WTC11 (cell line): ENCODE measurements around the gene SSBP2. TPM values are rescaled to one million over a fixed set of nuclear protein-coding genes. Genes with fewer than 3 reads are reported as not detected.

Experiments used
- ATAC-seq: fragments of 200-7000 bp; cut with Tn5 transposase; 2 replicates; pipeline ENCODE4 v1.10.0; 2021; ENCODE audit warnings: mild to moderate bottlenecking, moderate library complexity
- CTCF ChIA-PET: fragments of 300-600 bp; sonication (Branson Sonifier 250); formaldehyde crosslinking; loops from one replicate; lab custom pipeline; 2021; ENCODE audit warnings: antibody characterized with exemption; lab: Charles Lee
- POLR2A ChIA-PET: fragments of 350-600 bp; sonication (Branson Sonifier 250); formaldehyde crosslinking; loops from one replicate; lab custom pipeline; 2021; ENCODE audit warnings: antibody characterized with exemption; lab: Charles Lee
- DNase-seq: peaks from one replicate; pipeline ENCODE4 v3.0.0; 2021; ENCODE audit warnings: low spot score
- H3K27ac Mint-ChIP-seq: 2 replicates; pipeline ENCODE4 v1.8.0; 2021; ENCODE audit warnings: mixed read lengths
- H3K27me3 Mint-ChIP-seq: 2 replicates; pipeline ENCODE4 v1.8.0; 2021; ENCODE audit warnings: low read depth, mild to moderate bottlenecking, moderate library complexity, mixed read lengths
- H3K36me3 Mint-ChIP-seq: 2 replicates; pipeline ENCODE4 v1.8.0; 2021; ENCODE audit warnings: mixed read lengths
- H3K4me1 Mint-ChIP-seq: 2 replicates; pipeline ENCODE4 v1.8.0; 2022; ENCODE audit warnings: mixed read lengths
- H3K4me3 Mint-ChIP-seq: 2 replicates; pipeline ENCODE4 v1.8.0; 2021; ENCODE audit warnings: mild to moderate bottlenecking, moderate library complexity, mixed read lengths
- H3K9me3 Mint-ChIP-seq: 2 replicates; pipeline ENCODE4 v1.8.0; 2021; ENCODE audit warnings: mixed read lengths
- CDX4 ChIP-seq: fragments of 250-450 bp; sonication (Bioruptor Pico); IDR thresholded peaks from 2 replicates; pipeline ENCODE4 v1.9.0; 2021; ENCODE audit warnings: moderate library complexity, mild to moderate bottlenecking, inconsistent platforms, borderline replicate concordance
- EMX1 ChIP-seq: fragments of 250-450 bp; sonication (Bioruptor Pico); IDR thresholded peaks from 2 replicates; pipeline ENCODE4 v1.8.0; 2021; ENCODE audit warnings: mild to moderate bottlenecking
- ESRRA ChIP-seq: sonication (generic); formaldehyde crosslinking; IDR thresholded peaks from 2 replicates; pipeline ENCODE4 v1.8.1; 2022; ENCODE audit warnings: mild to moderate bottlenecking, missing genetic modification reagents, borderline replicate concordance
- FOXJ3 ChIP-seq: sonication (generic); formaldehyde crosslinking; IDR thresholded peaks from 2 replicates; pipeline ENCODE4 v1.9.0; 2021; ENCODE audit warnings: missing genetic modification reagents, mild to moderate bottlenecking, borderline replicate concordance
- FOXP1 ChIP-seq: sonication (generic); formaldehyde crosslinking; IDR thresholded peaks from 2 replicates; pipeline ENCODE4 v1.8.0; 2022; ENCODE audit warnings: missing genetic modification reagents, mild to moderate bottlenecking, moderate library complexity, borderline replicate concordance
- KAT7 ChIP-seq: sonication (generic); formaldehyde crosslinking; IDR thresholded peaks from 2 replicates; pipeline ENCODE4 v1.8.1; 2023; ENCODE audit warnings: missing genetic modification reagents, mild to moderate bottlenecking, borderline replicate concordance
- MLX ChIP-seq: sonication (generic); formaldehyde crosslinking; IDR thresholded peaks from 2 replicates; pipeline ENCODE4 v1.8.1; 2023; ENCODE audit warnings: mild to moderate bottlenecking, missing genetic modification reagents, moderate library complexity
- MYBL2 ChIP-seq: sonication (generic); formaldehyde crosslinking; IDR thresholded peaks from 2 replicates; pipeline ENCODE4 v1.8.1; 2023; ENCODE audit warnings: mild to moderate bottlenecking, moderate library complexity, missing genetic modification reagents
- NR1H2 ChIP-seq: sonication (generic); formaldehyde crosslinking; IDR thresholded peaks from 2 replicates; pipeline ENCODE4 v1.9.0; 2021; ENCODE audit warnings: mild to moderate bottlenecking, moderate library complexity, missing genetic modification reagents
- PRDM15 ChIP-seq: sonication (generic); formaldehyde crosslinking; IDR thresholded peaks from 2 replicates; pipeline ENCODE4 v1.8.0; 2022; ENCODE audit warnings: missing genetic modification reagents
- SMAD4 ChIP-seq: sonication (generic); formaldehyde crosslinking; IDR thresholded peaks from 2 replicates; pipeline ENCODE4 v1.8.0; 2022; ENCODE audit warnings: mild to moderate bottlenecking, missing genetic modification reagents
- TCF7 ChIP-seq: sonication (generic); formaldehyde crosslinking; IDR thresholded peaks from 2 replicates; pipeline ENCODE4 v1.8.0; 2022; ENCODE audit warnings: mild to moderate bottlenecking, low read depth, missing genetic modification reagents, moderate library complexity
- TP53 ChIP-seq: sonication (generic); formaldehyde crosslinking; IDR thresholded peaks from 2 replicates; pipeline ENCODE4 v1.8.1; 2023; ENCODE audit warnings: mild to moderate bottlenecking, missing genetic modification reagents
- ZNF317 ChIP-seq: sonication (generic); formaldehyde crosslinking; IDR thresholded peaks from 2 replicates; pipeline ENCODE4 v1.8.1; 2023; ENCODE audit warnings: low read depth, mild to moderate bottlenecking, moderate library complexity, missing genetic modification reagents, borderline replicate concordance
- ZNF396 ChIP-seq: fragments of 250-450 bp; sonication (Bioruptor Pico); IDR thresholded peaks from 2 replicates; pipeline ENCODE4 v1.8.0; 2021; ENCODE audit warnings: mild to moderate bottlenecking, moderate library complexity, borderline replicate concordance
- ZNF423 ChIP-seq: fragments of 250-450 bp; sonication (Bioruptor Pico); IDR thresholded peaks from 2 replicates; pipeline ENCODE4 v2.1.2; 2022; ENCODE audit warnings: mild to moderate bottlenecking, moderate library complexity
- ZNF512 ChIP-seq: sonication (generic); formaldehyde crosslinking; IDR thresholded peaks from 2 replicates; pipeline ENCODE4 v1.8.1; 2022; ENCODE audit warnings: missing genetic modification reagents, borderline replicate concordance
- total RNA-seq: library from RNA; stranded (reverse); gene quantifications from 3 replicates; pipeline ENCODE4 v1.2.3, GENCODE V29; 2021
- TF ChIP-seq, protein P1 (sequence below): sonication (generic); formaldehyde crosslinking; IDR thresholded peaks from 2 replicates; pipeline ENCODE4 v1.8.1; 2023; ENCODE audit warnings: mild to moderate bottlenecking, moderate library complexity, missing genetic modification reagents
- TF ChIP-seq, protein P2 (sequence below): sonication (generic); formaldehyde crosslinking; IDR thresholded peaks from 2 replicates; pipeline ENCODE4 v1.8.1; 2022; ENCODE audit warnings: mild to moderate bottlenecking, missing genetic modification reagents, moderate library complexity, borderline replicate concordance

Gene SSBP2
- total RNA-seq, 1 experiment from 2014 or later = 24.9 TPM

- Mint-ChIP-seq H3K9me3 (peaks cover 6% of the 10 kb centered on the region), H3K36me3 (no peaks in the 10 kb centered on the region), H3K4me1 (no peaks in the 10 kb centered on the region), H3K4me3 (peak within 1 kb of the TSS; percentile 73), H3K27me3 (peaks cover 41% of the 10 kb centered on the region), H3K27ac (no peak within 1 kb of the TSS)
- ATAC-seq (peak; percentile 80), DNase-seq (peak; percentile 59)
- ChIA-PET CTCF (interaction anchor here (0.6 to 2.4 kb wide), 18 partner anchors 8 to 837 kb away, joined by 3 to 12 read pairs (median 3); partner anchors contain the start of genes CKMT2 and ZCCHC9), POLR2A (interaction anchor here (0.5 to 1.5 kb wide), 3 partner anchors 9 to 884 kb away, joined by 3 to 9 read pairs (median 4); partner anchors contain the start of gene RPS23)
- TF ChIP-seq ZNF317 (CRISPR knock-in tag) (no peak), SMAD4 (CRISPR knock-in tag) (no peak), MYBL2 (CRISPR knock-in tag) (no peak), EMX1 (CRISPR knock-in tag) (no peak), FOXP1 (CRISPR knock-in tag) (0 out of 2 replicates have a peak, but pooled peaks have one; percentile 7), PRDM15 (CRISPR knock-in tag) (peak; percentile 90), ESRRA (CRISPR knock-in tag) (no peak), FOXJ3 (CRISPR knock-in tag) (no peak), ZNF512 (no peak), TCF7 (CRISPR knock-in tag) (no peak), MLX (CRISPR knock-in tag) (no peak), NR1H2 (CRISPR knock-in tag) (no peak), ZNF396 (no peak), KAT7 (no peak), ZNF423 (CRISPR knock-in tag) (no peak), TP53 (CRISPR knock-in tag) (0 out of 2 replicates have a peak, but pooled peaks have one; percentile 51), CDX4 (no peak)
- TF ChIP-seq, protein P1, sequence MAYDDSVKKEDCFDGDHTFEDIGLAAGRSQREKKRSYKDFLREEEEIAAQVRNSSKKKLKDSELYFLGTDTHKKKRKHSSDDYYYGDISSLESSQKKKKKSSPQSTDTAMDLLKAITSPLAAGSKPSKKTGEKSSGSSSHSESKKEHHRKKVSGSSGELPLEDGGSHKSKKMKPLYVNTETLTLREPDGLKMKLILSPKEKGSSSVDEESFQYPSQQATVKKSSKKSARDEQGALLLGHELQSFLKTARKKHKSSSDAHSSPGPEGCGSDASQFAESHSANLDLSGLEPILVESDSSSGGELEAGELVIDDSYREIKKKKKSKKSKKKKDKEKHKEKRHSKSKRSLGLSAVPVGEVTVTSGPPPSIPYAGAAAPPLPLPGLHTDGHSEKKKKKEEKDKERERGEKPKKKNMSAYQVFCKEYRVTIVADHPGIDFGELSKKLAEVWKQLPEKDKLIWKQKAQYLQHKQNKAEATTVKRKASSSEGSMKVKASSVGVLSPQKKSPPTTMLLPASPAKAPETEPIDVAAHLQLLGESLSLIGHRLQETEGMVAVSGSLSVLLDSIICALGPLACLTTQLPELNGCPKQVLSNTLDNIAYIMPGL (CRISPR knock-in tag) = peak; percentile 63
- TF ChIP-seq, protein P2, sequence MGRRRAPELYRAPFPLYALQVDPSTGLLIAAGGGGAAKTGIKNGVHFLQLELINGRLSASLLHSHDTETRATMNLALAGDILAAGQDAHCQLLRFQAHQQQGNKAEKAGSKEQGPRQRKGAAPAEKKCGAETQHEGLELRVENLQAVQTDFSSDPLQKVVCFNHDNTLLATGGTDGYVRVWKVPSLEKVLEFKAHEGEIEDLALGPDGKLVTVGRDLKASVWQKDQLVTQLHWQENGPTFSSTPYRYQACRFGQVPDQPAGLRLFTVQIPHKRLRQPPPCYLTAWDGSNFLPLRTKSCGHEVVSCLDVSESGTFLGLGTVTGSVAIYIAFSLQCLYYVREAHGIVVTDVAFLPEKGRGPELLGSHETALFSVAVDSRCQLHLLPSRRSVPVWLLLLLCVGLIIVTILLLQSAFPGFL (CRISPR knock-in tag) = no peak
These were observed 356.8 kb downstream of the SSBP2 start, which contains the start of gene ACOT12 for GRCh38 chr5:81393783-81394718. TSS of gene ACOT12 (minus strand) at chr5:81394134. CDS start at chr5:81394114, 20 bp downstream.
